ENCODE results near the gene GRK1. TPM values are rescaled to one million over a fixed set of nuclear protein-coding genes. Genes with fewer than 3 reads are reported as not detected.

The GRK1 gene
- total RNA-seq, 2 experiments from 2014 or later = not detected

DNA sequence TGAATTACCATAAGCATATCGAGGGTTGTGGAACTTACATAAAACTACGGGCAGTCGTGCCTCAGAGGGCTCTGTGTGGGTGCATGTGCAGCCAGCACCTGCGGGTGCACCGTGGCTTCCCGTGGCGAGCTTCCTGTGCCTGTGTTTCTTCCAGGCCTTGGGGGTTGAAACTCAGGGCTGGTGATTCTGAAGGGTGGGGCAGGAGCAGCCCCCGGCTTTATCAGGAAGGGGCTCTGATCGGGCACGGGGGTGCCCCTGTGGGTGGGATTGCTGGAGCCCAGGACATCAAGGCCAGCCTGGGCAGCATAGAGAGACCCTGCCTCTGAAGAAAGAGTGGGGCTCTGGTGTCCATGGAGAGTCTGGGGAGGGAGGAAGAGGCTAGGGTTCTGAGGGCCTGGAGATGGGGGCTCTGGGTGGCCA is 20.1 kb upstream of the GRK1 start:
- Histone ChIP-seq H3K36me3 (ENCODE audit: insufficient read depth, low read length) (peaks cover 1% of the 10 kb centered on the region), H2AFZ (ENCODE audit: low read length) (no peak overlapping the region), H3K9me3 (ENCODE audit: low read length) (no peaks in the 10 kb centered on the region), H3K9me2 (ENCODE audit: insufficient read depth, low read length) (no peaks in the 10 kb centered on the region), H3K79me2 (ENCODE audit: insufficient read depth, low read depth, low read length) (no peaks in the 10 kb centered on the region), H3K27ac (ENCODE audit: low read depth, low read length, poor library complexity, severe bottlenecking) (no peak overlapping the region), H4K20me1 (ENCODE audit: insufficient read depth, low read length) (no peaks in the 10 kb centered on the region), H3K4me1 (ENCODE audit: insufficient read depth, low read length, poor library complexity, severe bottlenecking) (no peaks in the 10 kb centered on the region), H3K4me2 (ENCODE audit: low read length) (no peak overlapping the region), H3K4me3 (ENCODE audit: low read depth, low read length, poor library complexity, severe bottlenecking) (no peak overlapping the region)
- DNase-seq (ENCODE audit: low spot score) = no peak
- ChIA-PET POLR2A (no interaction called here), CTCF (ENCODE audit: unreplicated experiment) (no interaction called here)
- no TSS peak for BruUV-seq (replicated peaks)
- intact Hi-C loops (cut with micrococcal nuclease; ENCODE audit: unreplicated experiment) = no loop called here
- TF ChIP-seq, protein P1, sequence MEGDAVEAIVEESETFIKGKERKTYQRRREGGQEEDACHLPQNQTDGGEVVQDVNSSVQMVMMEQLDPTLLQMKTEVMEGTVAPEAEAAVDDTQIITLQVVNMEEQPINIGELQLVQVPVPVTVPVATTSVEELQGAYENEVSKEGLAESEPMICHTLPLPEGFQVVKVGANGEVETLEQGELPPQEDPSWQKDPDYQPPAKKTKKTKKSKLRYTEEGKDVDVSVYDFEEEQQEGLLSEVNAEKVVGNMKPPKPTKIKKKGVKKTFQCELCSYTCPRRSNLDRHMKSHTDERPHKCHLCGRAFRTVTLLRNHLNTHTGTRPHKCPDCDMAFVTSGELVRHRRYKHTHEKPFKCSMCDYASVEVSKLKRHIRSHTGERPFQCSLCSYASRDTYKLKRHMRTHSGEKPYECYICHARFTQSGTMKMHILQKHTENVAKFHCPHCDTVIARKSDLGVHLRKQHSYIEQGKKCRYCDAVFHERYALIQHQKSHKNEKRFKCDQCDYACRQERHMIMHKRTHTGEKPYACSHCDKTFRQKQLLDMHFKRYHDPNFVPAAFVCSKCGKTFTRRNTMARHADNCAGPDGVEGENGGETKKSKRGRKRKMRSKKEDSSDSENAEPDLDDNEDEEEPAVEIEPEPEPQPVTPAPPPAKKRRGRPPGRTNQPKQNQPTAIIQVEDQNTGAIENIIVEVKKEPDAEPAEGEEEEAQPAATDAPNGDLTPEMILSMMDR (conservative IDR thresholded peaks at IDR 0.05; ENCODE audit: low read length) = no peak
- TF ChIP-seq EZH2phosphoT487 (IDR thresholded peaks at IDR 0.05; ENCODE audit: borderline replicate concordance, low read depth, low read length) = no peak

- Histone ChIP-seq H3K27ac (ENCODE audit: low read depth, low read length, poor library complexity, severe bottlenecking) (no peak overlapping the region), H3K4me2 (ENCODE audit: low read length) (no peak overlapping the region), H3K4me3 (ENCODE audit: low read depth, low read length, poor library complexity, severe bottlenecking) (no peak overlapping the region), H3K9me2 (ENCODE audit: insufficient read depth, low read length) (no peaks in the 10 kb centered on the region), H4K20me1 (ENCODE audit: insufficient read depth, low read length) (no peaks in the 10 kb centered on the region), H2AFZ (ENCODE audit: low read length) (no peak overlapping the region), H3K4me1 (ENCODE audit: insufficient read depth, low read length, poor library complexity, severe bottlenecking) (no peaks in the 10 kb centered on the region), H3K9me3 (ENCODE audit: low read length) (no peaks in the 10 kb centered on the region), H3K79me2 (ENCODE audit: insufficient read depth, low read depth, low read length) (no peaks in the 10 kb centered on the region), H3K36me3 (ENCODE audit: insufficient read depth, low read length) (no peaks in the 10 kb centered on the region; the same call in 1 of the 2 replicates)
- TF ChIP-seq EZH2phosphoT487 (IDR thresholded peaks at IDR 0.05; ENCODE audit: borderline replicate concordance, low read depth, low read length) = no peak
- TF ChIP-seq, protein P1 (conservative IDR thresholded peaks at IDR 0.05; ENCODE audit: low read length) = no peak
- no peak for DNase-seq (ENCODE audit: low spot score)
- CTCF ChIA-PET (ENCODE audit: unreplicated experiment) = no interaction called here
- POLR2A ChIA-PET = no interaction called here
- BruUV-seq (replicated peaks) = no TSS peak
- intact Hi-C loops (cut with micrococcal nuclease; ENCODE audit: unreplicated experiment) = no loop called here
Measured at GRCh38 chr13:113647351-113648215, 19.4 kb upstream of the GRK1 start.

DNA sequence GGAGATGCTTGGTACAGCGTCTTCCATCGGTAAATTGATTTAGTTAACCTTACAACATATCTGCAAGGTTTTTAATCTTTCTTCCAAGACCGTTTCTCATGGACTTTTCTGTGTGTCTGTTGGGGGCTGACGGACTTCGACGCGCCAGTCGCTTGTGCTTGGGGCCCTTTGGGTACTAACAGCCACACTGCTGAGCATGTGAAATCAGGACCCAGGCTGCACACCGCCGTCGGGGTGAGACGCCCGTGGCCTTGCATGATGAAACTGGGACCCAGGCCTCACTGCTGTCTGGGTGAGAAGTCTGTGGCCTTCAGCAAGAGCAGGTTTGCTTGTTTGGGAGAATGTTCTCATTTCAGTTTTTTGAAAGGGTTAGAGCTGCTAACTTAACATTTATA is 18.8 kb upstream of the GRK1 start:
- H3K79me2 ChIP-seq (ENCODE audit: insufficient read depth, low read depth, low read length) = no peaks in the 10 kb centered on the region
- no peaks in the 10 kb centered on the region for H3K4me1 ChIP-seq (ENCODE audit: insufficient read depth, low read length, poor library complexity, severe bottlenecking)
- H4K20me1 ChIP-seq (ENCODE audit: insufficient read depth, low read length) = no peaks in the 10 kb centered on the region
- no peaks in the 10 kb centered on the region for H3K9me3 ChIP-seq (ENCODE audit: low read length)
- DNase-seq (ENCODE audit: low spot score) = no peak
- BruUV-seq (replicated peaks) = no TSS peak
- no peak overlapping the region for H3K27ac ChIP-seq (ENCODE audit: low read depth, low read length, poor library complexity, severe bottlenecking)
- no peak overlapping the region for H3K4me2 ChIP-seq (ENCODE audit: low read length)
- intact Hi-C loops (cut with micrococcal nuclease; ENCODE audit: unreplicated experiment) = no loop called here
- TF ChIP-seq, protein P1 (conservative IDR thresholded peaks at IDR 0.05; ENCODE audit: low read length) = no peak
- TF ChIP-seq EZH2phosphoT487 (IDR thresholded peaks at IDR 0.05; ENCODE audit: borderline replicate concordance, low read depth, low read length) = no peak
- no peak overlapping the region for H2AFZ ChIP-seq (ENCODE audit: low read length)
- ChIA-PET POLR2A (no interaction called here), CTCF (ENCODE audit: unreplicated experiment) (no interaction called here)
- no peak overlapping the region for H3K4me3 ChIP-seq (ENCODE audit: low read depth, low read length, poor library complexity, severe bottlenecking)
- no peaks in the 10 kb centered on the region for H3K36me3 ChIP-seq (ENCODE audit: insufficient read depth, low read length)
- no peaks in the 10 kb centered on the region for H3K9me2 ChIP-seq (ENCODE audit: insufficient read depth, low read length)
